NT2/D1 (cell line): ENCODE results near the gene DACH1.

Experiments used
- DNase-seq: peaks from one replicate; pipeline ENCODE4 v3.0.0-alpha.2; 2011; ENCODE audit warnings: low read depth, low spot score
- H3K27me3 ChIP-seq: 2 replicates; pipeline ENCODE4 v1.6.0; 2011; ENCODE audit warnings: mild to moderate bottlenecking; ENCODE audit not compliant: insufficient read length, insufficient read depth
- H3K36me3 ChIP-seq: 2 replicates; pipeline ENCODE4 v1.6.1; 2011; ENCODE audit warnings: mild to moderate bottlenecking, low read length, mixed read lengths; ENCODE audit not compliant: insufficient read depth, insufficient read length
- H3K4me1 ChIP-seq: 2 replicates; pipeline ENCODE4 v1.5.1; 2011; ENCODE audit not compliant: insufficient read depth, insufficient read length
- H3K4me3 ChIP-seq: 2 replicates; pipeline ENCODE4 v1.5.1; 2011; ENCODE audit warnings: low read depth; ENCODE audit not compliant: insufficient read length
- H3K9ac ChIP-seq: 2 replicates; pipeline ENCODE4 v1.6.0; 2011; ENCODE audit warnings: low read depth; ENCODE audit not compliant: insufficient read length
- H3K9me3 ChIP-seq: 2 replicates; pipeline ENCODE4 v1.5.1; 2011; ENCODE audit warnings: mild to moderate bottlenecking, low read length; ENCODE audit not compliant: insufficient read depth
- SUZ12 ChIP-seq: IDR thresholded peaks from 2 replicates; pipeline ENCODE4 v1.6.1; 2011; ENCODE audit not compliant: insufficient read length, insufficient read depth; ENCODE audit errors: extremely low read depth
- YY1 ChIP-seq: IDR thresholded peaks from 2 replicates; pipeline ENCODE4 v1.6.1; 2011; ENCODE audit not compliant: insufficient read length, insufficient read depth
- ZNF274 ChIP-seq: IDR thresholded peaks from 2 replicates; pipeline ENCODE4 v1.6.1; 2011; ENCODE audit warnings: mild to moderate bottlenecking, low read depth, low read length

The DACH1 gene

DNA sequence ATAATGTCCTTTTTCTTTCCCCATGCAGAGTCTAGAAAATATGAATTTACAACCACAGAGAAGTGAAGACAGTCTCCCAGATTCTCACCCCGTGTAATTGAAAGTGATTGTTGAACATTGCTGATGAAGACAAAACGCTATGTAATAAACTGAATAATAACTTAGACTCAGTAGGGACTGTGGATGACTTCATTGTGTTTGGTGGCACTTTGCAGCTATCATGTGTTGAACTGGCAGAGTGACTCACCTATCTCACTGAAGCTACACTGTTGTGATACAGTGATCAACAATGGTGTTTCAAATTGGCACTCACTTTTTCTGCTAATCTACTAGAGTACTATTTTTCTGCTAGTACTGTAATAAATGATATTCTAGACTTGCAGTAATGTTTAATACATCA is 261.3 kb downstream of the DACH1 start:
- H3K36me3 ChIP-seq, result no peaks in the 10 kb centered on the region
- no peaks in the 10 kb centered on the region for H3K27me3 ChIP-seq
- DNase-seq, result no peak
- TF ChIP-seq ZNF274, result no peak
- no peak for TF ChIP-seq SUZ12
- TF ChIP-seq YY1, result no peak
- H3K4me1 ChIP-seq, result no peaks in the 10 kb centered on the region
- no peak overlapping the region for H3K4me3 ChIP-seq
- H3K9ac ChIP-seq, result no peak overlapping the region
- no peaks in the 10 kb centered on the region for H3K9me3 ChIP-seq

GRCh38 chr13:71603255-71603654 is 263.7 kb downstream of the DACH1 start:
- Histone ChIP-seq H3K4me1 (no peaks in the 10 kb centered on the region), H3K27me3 (no peaks in the 10 kb centered on the region), H3K4me3 (no peak overlapping the region), H3K9ac (no peak overlapping the region), H3K9me3 (no peaks in the 10 kb centered on the region), H3K36me3 (no peaks in the 10 kb centered on the region)
- TF ChIP-seq YY1, result no peak
- no peak for TF ChIP-seq ZNF274
- TF ChIP-seq SUZ12, result no peak
- no peak for DNase-seq

DNA sequence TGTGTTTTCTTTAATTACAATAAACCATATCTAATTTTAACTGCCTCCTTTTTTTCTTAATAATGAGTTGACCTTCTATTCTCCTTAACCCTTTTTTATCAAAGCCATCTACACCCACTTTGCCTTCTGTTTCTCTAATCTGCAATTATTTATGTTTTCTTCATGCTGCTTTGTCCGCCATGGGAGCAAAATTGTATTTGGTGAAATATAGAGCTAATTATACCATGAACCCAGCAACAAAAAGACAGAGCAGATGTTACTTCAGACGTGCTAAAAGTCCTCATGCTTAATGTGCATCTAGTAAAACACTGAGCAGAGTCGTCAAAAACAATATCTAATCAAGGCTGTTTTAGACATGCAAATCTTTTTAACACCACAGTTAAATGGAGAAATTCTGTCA is 264.7 kb downstream of the DACH1 start:
- Histone ChIP-seq H3K9ac (no peak overlapping the region), H3K36me3 (no peaks in the 10 kb centered on the region), H3K4me3 (no peak overlapping the region), H3K9me3 (no peaks in the 10 kb centered on the region), H3K27me3 (no peaks in the 10 kb centered on the region), H3K4me1 (no peaks in the 10 kb centered on the region)
- TF ChIP-seq SUZ12 (no peak), ZNF274 (no peak), YY1 (no peak)
- no peak for DNase-seq

GRCh38 chr13:71597150-71597549 is 269.9 kb downstream of the DACH1 start:
- TF ChIP-seq ZNF274 (no peak), SUZ12 (no peak), YY1 (no peak)
- no peak for DNase-seq
- H3K9me3 ChIP-seq, result no peaks in the 10 kb centered on the region
- no peaks in the 10 kb centered on the region for H3K36me3 ChIP-seq
- no peak overlapping the region for H3K9ac ChIP-seq
- no peak overlapping the region for H3K4me3 ChIP-seq
- no peaks in the 10 kb centered on the region for H3K4me1 ChIP-seq
- H3K27me3 ChIP-seq, result no peaks in the 10 kb centered on the region

DNA sequence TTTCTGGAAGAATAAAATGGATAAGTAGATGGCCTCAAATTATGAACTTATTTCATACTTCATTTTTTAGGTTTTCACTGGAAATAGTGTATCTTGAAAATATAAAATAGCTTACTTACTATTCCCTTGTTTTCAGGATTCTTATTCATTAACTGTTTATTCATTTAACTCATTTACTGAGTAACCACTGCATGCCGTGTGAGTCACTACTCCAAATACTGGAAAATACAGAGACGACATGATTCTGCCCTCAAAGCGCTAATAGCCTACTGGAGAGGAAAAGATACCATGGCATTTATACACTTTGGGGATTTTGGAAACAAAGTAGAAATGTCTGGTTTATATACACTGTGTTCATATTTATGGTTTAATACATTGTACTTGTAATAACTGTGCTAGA is 270.9 kb downstream of the DACH1 start:
- Histone ChIP-seq H3K4me1 (no peaks in the 10 kb centered on the region), H3K36me3 (no peaks in the 10 kb centered on the region), H3K9ac (no peak overlapping the region), H3K9me3 (no peaks in the 10 kb centered on the region), H3K4me3 (no peak overlapping the region), H3K27me3 (no peaks in the 10 kb centered on the region)
- DNase-seq, result no peak
- TF ChIP-seq SUZ12 (no peak), YY1 (no peak), ZNF274 (no peak)

- H3K9ac ChIP-seq, result no peak overlapping the region
- no peaks in the 10 kb centered on the region for H3K4me1 ChIP-seq
- H3K27me3 ChIP-seq, result no peaks in the 10 kb centered on the region
- no peak for DNase-seq
- no peaks in the 10 kb centered on the region for H3K9me3 ChIP-seq
- no peak overlapping the region for H3K4me3 ChIP-seq
- TF ChIP-seq ZNF274, result no peak
- TF ChIP-seq SUZ12, result no peak
- no peak for TF ChIP-seq YY1
- H3K36me3 ChIP-seq, result no peaks in the 10 kb centered on the region
These were observed 273.4 kb downstream of the DACH1 start for GRCh38 chr13:71593566-71593965.

GRCh38 chr13:71591374-71591773 is 275.6 kb downstream of the DACH1 start:
- H3K9ac ChIP-seq, result no peak overlapping the region
- no peaks in the 10 kb centered on the region for H3K9me3 ChIP-seq
- H3K27me3 ChIP-seq, result no peaks in the 10 kb centered on the region
- no peak overlapping the region for H3K4me3 ChIP-seq
- no peaks in the 10 kb centered on the region for H3K36me3 ChIP-seq
- TF ChIP-seq YY1 (no peak), ZNF274 (no peak), SUZ12 (no peak)
- H3K4me1 ChIP-seq, result no peaks in the 10 kb centered on the region
- DNase-seq, result no peak
